Activated B cell treated with CpG ODN at 0.5 μM for 24 hours (primary cell): ENCODE measurements around the gene RNF214. TPM values are rescaled to one million over a fixed set of nuclear protein-coding genes. Genes with fewer than 3 reads are reported as not detected.

Experiments
- ATAC-seq: fragments of 200-7000 bp; cut with Tn5 transposase; one replicate; pipeline ENCODE4 v1.10.0; 2021; ENCODE audit warnings: low read depth, mild to moderate bottlenecking, moderate library complexity
- CTCF ChIA-PET: fragments of 350-600 bp; sonication (Branson Sonifier 250); formaldehyde crosslinking; loops from one replicate; lab custom pipeline; 2021; ENCODE audit warnings: antibody characterized with exemption; lab: Charles Lee
- POLR2A ChIA-PET: fragments of 350-600 bp; sonication (Branson Sonifier 250); formaldehyde crosslinking; loops from one replicate; lab custom pipeline; 2021; ENCODE audit warnings: antibody characterized with exemption; lab: Charles Lee
- DNase-seq: peaks from one replicate; pipeline ENCODE4 v3.0.0; 2022
- H3K27ac Mint-ChIP-seq: one replicate; pipeline ENCODE4 v1.8.0; 2020; ENCODE audit warnings: mixed read lengths
- H3K27me3 Mint-ChIP-seq: one replicate; pipeline ENCODE4 v1.8.0; 2021; ENCODE audit warnings: mixed read lengths
- H3K36me3 Mint-ChIP-seq: one replicate; pipeline ENCODE4 v1.8.0; 2021; ENCODE audit warnings: low read depth, mixed read lengths
- H3K4me1 Mint-ChIP-seq: one replicate; pipeline ENCODE4 v1.8.0; 2021; ENCODE audit warnings: mixed read lengths
- H3K4me3 Mint-ChIP-seq: one replicate; pipeline ENCODE4 v1.8.0; 2020; ENCODE audit warnings: mild to moderate bottlenecking, mixed read lengths
- H3K9me3 Mint-ChIP-seq: one replicate; pipeline ENCODE4 v1.8.0; 2020; ENCODE audit warnings: mixed read lengths
- CTCF ChIP-seq: fragments of 200-600 bp; IDR thresholded peaks from one replicate; pipeline ENCODE4 v1.8.0; 2022; ENCODE audit warnings: antibody characterized with exemption, mild to moderate bottlenecking
- intact Hi-C: fragments of 100-400 bp; cut with micrococcal nuclease; formaldehyde crosslinking; loops from one replicate; pipeline ENCODE4 v1.15.1; 2024
- total RNA-seq: library from RNA; stranded (reverse); gene quantifications from 2 replicates; pipeline ENCODE4 v1.2.3, GENCODE V29; 2022

The RNF214 gene
- total RNA-seq, 1 donor from 2014 or later, result 18.7 TPM

GRCh38 chr11:117273550-117274289 lies 41.2 kb downstream of the RNF214 start:
- H3K4me1 Mint-ChIP-seq, result peaks cover 4% of the 10 kb centered on the region
- no peaks in the 10 kb centered on the region for H3K27me3 Mint-ChIP-seq
- intact Hi-C loops, result no loop called here
- ChIA-PET CTCF (no interaction called here), POLR2A (no interaction called here)
- ATAC-seq, result no peak
- H3K9me3 Mint-ChIP-seq, result no peaks in the 10 kb centered on the region
- DNase-seq, result no peak
- TF ChIP-seq CTCF, result no peak
- peaks cover 34% of the 10 kb centered on the region for H3K36me3 Mint-ChIP-seq
- no peak overlapping the region for H3K4me3 Mint-ChIP-seq
- no peak overlapping the region for H3K27ac Mint-ChIP-seq

- TF ChIP-seq CTCF, result no peak
These were observed 45.9 kb downstream of the RNF214 start for GRCh38 chr11:117278347-117278746.

GRCh38 chr11:117279711-117280376 lies 47.4 kb downstream of the RNF214 start:
- CTCF ChIA-PET, result no interaction called here

More at GRCh38 chr11:117278347-117278746, 45.9 kb downstream of the RNF214 start:
- Mint-ChIP-seq H3K4me1 (peaks cover 4% of the 10 kb centered on the region), H3K4me3 (no peak overlapping the region), H3K36me3 (peaks cover 53% of the 10 kb centered on the region), H3K27me3 (no peaks in the 10 kb centered on the region), H3K27ac (no peak overlapping the region), H3K9me3 (no peaks in the 10 kb centered on the region)
- intact Hi-C loops, result no loop called here
- ATAC-seq (no peak), DNase-seq (no peak)
- ChIA-PET POLR2A (no interaction called here), CTCF (no interaction called here)

GRCh38 chr11:117281159-117281558 lies 48.7 kb downstream of the RNF214 start:
- no peak for TF ChIP-seq CTCF
- Mint-ChIP-seq H3K9me3 (no peaks in the 10 kb centered on the region), H3K27me3 (no peaks in the 10 kb centered on the region), H3K4me3 (no peak overlapping the region), H3K27ac (no peak overlapping the region), H3K4me1 (no peaks in the 10 kb centered on the region), H3K36me3 (peaks cover 59% of the 10 kb centered on the region)
- POLR2A ChIA-PET, result no interaction called here
- DNase-seq (no peak), ATAC-seq (no peak)
- CTCF ChIA-PET, result no interaction called here
- intact Hi-C loops, result no loop called here

More at GRCh38 chr11:117279711-117280376, 47.4 kb downstream of the RNF214 start:
- H3K9me3 Mint-ChIP-seq, result no peaks in the 10 kb centered on the region
- POLR2A ChIA-PET, result no interaction called here
- peaks cover 4% of the 10 kb centered on the region for H3K4me1 Mint-ChIP-seq
- no peak for DNase-seq
- no peak overlapping the region for H3K4me3 Mint-ChIP-seq
- no peaks in the 10 kb centered on the region for H3K27me3 Mint-ChIP-seq
- peaks cover 57% of the 10 kb centered on the region for H3K36me3 Mint-ChIP-seq
- intact Hi-C loops, result no loop called here
- H3K27ac Mint-ChIP-seq, result no peak overlapping the region
- no peak for ATAC-seq
- no peak for TF ChIP-seq CTCF

- no peak for ATAC-seq
- POLR2A ChIA-PET, result no interaction called here
- CTCF ChIA-PET, result no interaction called here
- Mint-ChIP-seq H3K27ac (no peak overlapping the region), H3K4me1 (no peaks in the 10 kb centered on the region), H3K9me3 (no peaks in the 10 kb centered on the region), H3K27me3 (no peaks in the 10 kb centered on the region), H3K4me3 (no peak overlapping the region), H3K36me3 (peaks cover 66% of the 10 kb centered on the region)
- no peak for DNase-seq
- no peak for TF ChIP-seq CTCF
- intact Hi-C loops, result no loop called here
These were observed 49.4 kb downstream of the RNF214 start for GRCh38 chr11:117281869-117282268.
